HEK293T (cell line): ENCODE measurements around the gene RASGRP3.

Experiments
- ARNT ChIP-seq: fragments of 450-650 bp; IDR thresholded peaks from 2 replicates; pipeline ENCODE4 v1.6.1; 2017; ENCODE audit warnings: mild to moderate bottlenecking
- BHLHE40 ChIP-seq: fragments of 450-650 bp; IDR thresholded peaks from 2 replicates; pipeline ENCODE4 v1.6.1; 2016; ENCODE audit warnings: mild to moderate bottlenecking, moderate library complexity, borderline replicate concordance
- CTBP1 ChIP-seq: fragments of 450-650 bp; IDR thresholded peaks from 2 replicates; pipeline ENCODE4 v1.6.1; 2016; ENCODE audit warnings: borderline replicate concordance
- ELF4 ChIP-seq: fragments of 450-650 bp; IDR thresholded peaks from 2 replicates; pipeline ENCODE4 v1.6.1; 2017; ENCODE audit warnings: antibody characterized with exemption
- FOXA1 ChIP-seq: fragments of 450-650 bp; IDR thresholded peaks from 2 replicates; pipeline ENCODE4 v1.6.1; 2016; ENCODE audit warnings: mild to moderate bottlenecking
- FOXK2 ChIP-seq: fragments of 450-650 bp; IDR thresholded peaks from 2 replicates; pipeline ENCODE4 v1.6.1; 2016; ENCODE audit warnings: mild to moderate bottlenecking
- FOXM1 ChIP-seq: fragments of 450-650 bp; IDR thresholded peaks from 2 replicates; pipeline ENCODE4 v1.6.1; 2017; ENCODE audit warnings: mild to moderate bottlenecking, borderline replicate concordance
- HDGF ChIP-seq: fragments of 450-650 bp; IDR thresholded peaks from 2 replicates; pipeline ENCODE4 v1.6.1; 2017; ENCODE audit warnings: antibody characterized with exemption, borderline replicate concordance
- L3MBTL2 ChIP-seq: fragments of 450-650 bp; conservative IDR thresholded peaks from 2 replicates; pipeline ENCODE4 v1.6.1; 2016; ENCODE audit warnings: mild to moderate bottlenecking
- NFRKB ChIP-seq: fragments of 450-650 bp; IDR thresholded peaks from 2 replicates; pipeline ENCODE4 v1.6.1; 2016; ENCODE audit warnings: mild to moderate bottlenecking, moderate library complexity
- PKNOX1 ChIP-seq: fragments of 450-650 bp; IDR thresholded peaks from 2 replicates; pipeline ENCODE4 v1.6.1; 2016
- SP1 ChIP-seq: fragments of 450-650 bp; IDR thresholded peaks from 2 replicates; pipeline ENCODE4 v1.6.1; 2017
- ZNF384 ChIP-seq: fragments of 450-650 bp; IDR thresholded peaks from 2 replicates; pipeline ENCODE4 v1.6.1; 2016

- TF ChIP-seq FOXM1 (no peak), FOXA1 (no peak), ZNF384 (no peak), ELF4 (no peak), L3MBTL2 (no peak), FOXK2 (no peak), BHLHE40 (no peak), SP1 (no peak), HDGF (no peak), ARNT (no peak), PKNOX1 (no peak), CTBP1 (no peak), NFRKB (no peak)
These were observed 137.7 kb downstream of the RASGRP3 start for GRCh38 chr2:33614190-33614589.
